ENCODE measurements around the gene PANX1. TPM values are rescaled to one million over a fixed set of nuclear protein-coding genes. Genes with fewer than 3 reads are reported as not detected.

Gene PANX1
- polyA plus RNA-seq, 3 donors: 25.4 to 27.9 (median 27.6) TPM

- no peak for DNase-seq (ENCODE audit: low read depth in 3 of 3, low spot score in 2 of 3)
Measured at GRCh38 chr11:94183251-94183885, 54.7 kb downstream of the PANX1 start.

- no peak for DNase-seq (ENCODE audit: low read depth in 3 of 3, low spot score in 2 of 3)
Measured at GRCh38 chr11:94183886-94184264, 55.2 kb downstream of the PANX1 start.

DNA sequence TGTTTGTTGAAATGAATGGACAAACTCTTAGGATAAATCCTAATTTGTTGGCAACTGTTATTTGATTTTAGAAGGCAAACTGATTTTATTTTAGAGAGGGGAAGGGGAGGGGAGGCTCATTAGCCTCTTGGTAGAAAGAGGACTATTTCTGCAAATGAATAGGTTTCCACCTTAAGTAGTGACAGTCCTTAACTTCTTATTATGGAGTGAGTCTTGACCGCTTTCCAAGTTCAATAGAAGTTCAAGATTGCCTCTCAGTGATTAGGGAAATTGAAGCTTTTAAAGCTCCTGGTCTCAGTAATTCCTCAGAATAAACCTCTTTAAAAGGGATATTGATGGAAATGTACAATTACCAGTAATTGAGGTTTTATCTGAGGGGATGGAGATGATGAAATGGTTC is 55.7 kb downstream of the PANX1 start:
- DNase-seq (ENCODE audit: low read depth in 3 of 3, low spot score in 2 of 3): no peak

GRCh38 chr11:94184846-94185245 is 56.2 kb downstream of the PANX1 start:
- no peak for DNase-seq (ENCODE audit: low read depth in 3 of 3, low spot score in 2 of 3)

GRCh38 chr11:94185416-94186084 is 56.9 kb downstream of the PANX1 start:
- DNase-seq (ENCODE audit: low read depth in 3 of 3, low spot score in 2 of 3): no peak

DNA sequence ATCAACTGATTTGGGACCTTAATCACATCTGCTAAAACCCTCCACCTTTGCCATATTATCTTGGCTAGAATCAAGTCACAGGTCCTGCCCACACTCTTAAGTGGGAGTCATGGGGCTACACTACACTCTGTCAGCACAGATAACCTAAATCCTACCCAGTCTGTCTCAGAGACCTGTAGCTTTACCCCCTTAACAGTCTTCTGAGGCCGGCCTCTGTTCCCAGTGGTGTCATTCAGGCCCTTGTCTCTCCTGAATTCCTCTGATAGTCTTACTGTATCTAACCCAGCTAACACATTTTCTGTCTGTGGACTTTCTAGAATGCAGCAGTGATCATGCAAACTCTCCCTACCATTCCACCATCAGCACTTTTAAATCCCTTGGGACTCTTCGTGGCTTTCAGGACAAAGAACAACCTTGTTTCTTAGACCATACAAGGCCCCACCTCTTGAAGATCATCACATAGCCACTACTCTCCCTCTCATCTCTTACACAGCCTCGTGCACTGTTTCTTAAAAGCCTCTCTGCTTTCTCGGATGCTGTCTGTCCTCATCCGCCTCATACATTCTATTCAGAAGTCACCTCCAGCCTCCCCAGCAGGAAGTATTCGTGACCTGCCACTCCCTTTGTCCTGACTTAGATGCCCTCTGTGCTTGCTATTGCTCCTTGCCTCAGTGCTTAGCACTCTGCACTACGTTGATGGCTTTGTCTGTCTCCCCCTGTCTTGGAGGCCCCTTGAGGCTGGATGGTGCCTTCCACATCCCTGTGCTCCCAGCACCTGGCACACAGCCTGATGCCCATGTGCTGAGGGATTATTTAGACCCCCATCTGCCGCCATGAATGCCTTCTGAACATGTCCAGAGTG is 57.9 kb downstream of the PANX1 start:
- DNase-seq (ENCODE audit: low read depth in 3 of 3, low spot score in 2 of 3): no peak

DNA sequence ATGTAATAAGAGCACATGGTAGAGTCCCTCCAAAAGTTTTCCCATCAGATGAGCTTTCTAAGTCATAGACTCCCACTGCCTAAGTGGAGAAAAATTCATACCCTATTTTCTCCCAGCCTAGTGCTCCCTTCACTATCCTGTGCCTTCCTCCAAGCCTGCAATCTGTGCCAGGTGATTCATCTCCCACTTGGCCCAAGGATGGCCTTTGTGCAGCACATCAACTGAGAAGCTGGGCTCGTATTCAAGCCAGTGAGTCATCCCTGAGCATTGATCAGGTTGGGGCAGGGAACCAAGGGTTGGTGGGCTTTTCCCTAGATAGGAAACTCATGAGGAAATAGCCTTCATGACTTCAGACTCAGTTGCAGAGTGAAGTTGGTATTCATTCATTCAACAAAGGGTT is 64.6 kb downstream of the PANX1 start:
- no peak for DNase-seq (ENCODE audit: low read depth in 3 of 3, low spot score in 2 of 3)

GRCh38 chr11:94194712-94195111 is 66.1 kb downstream of the PANX1 start:
- no peak for DNase-seq (ENCODE audit: low read depth in 3 of 3, low spot score in 2 of 3)

DNA sequence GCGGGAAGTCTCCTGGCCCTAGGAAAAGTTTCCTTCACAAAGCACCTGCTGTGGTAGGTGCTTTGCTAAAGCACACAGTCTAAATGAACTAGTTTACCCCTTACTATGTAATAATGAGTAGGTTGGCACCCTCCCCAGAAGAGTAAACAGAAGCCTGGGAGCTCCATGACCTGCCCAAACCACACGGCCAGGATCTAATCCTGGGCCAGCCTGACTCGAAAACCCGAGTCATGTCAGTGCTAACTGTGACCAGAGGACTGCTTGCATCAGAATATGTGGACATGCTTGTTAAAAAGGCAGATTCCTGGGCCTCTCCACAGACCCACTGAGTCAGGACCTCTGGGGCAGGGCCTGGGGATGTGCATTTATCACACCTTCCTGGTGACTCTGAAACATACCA is 67.7 kb downstream of the PANX1 start:
- DNase-seq (ENCODE audit: low read depth in 3 of 3, low spot score in 2 of 3): no peak

DNA sequence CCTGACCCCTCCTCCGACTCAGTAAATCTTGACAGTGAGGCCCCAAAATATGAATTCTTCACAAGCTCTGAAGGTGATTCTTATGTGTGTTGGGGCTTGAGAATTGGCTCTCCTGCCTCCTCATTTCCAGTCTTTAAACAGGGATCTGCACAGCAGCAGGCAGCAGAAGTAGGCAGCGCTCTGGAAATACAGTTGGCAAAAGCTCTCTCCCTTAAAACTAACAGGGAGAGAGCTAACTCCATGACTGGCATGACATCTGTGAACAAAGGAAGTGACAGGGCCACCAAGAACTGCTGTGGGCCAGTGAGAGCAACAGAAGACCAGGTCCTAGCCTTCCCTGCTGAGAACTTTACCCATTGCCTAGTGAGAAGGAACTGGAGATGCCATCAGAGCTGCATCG is 70.1 kb downstream of the PANX1 start:
- no peak for DNase-seq (ENCODE audit: low read depth in 3 of 3, low spot score in 2 of 3)

DNA sequence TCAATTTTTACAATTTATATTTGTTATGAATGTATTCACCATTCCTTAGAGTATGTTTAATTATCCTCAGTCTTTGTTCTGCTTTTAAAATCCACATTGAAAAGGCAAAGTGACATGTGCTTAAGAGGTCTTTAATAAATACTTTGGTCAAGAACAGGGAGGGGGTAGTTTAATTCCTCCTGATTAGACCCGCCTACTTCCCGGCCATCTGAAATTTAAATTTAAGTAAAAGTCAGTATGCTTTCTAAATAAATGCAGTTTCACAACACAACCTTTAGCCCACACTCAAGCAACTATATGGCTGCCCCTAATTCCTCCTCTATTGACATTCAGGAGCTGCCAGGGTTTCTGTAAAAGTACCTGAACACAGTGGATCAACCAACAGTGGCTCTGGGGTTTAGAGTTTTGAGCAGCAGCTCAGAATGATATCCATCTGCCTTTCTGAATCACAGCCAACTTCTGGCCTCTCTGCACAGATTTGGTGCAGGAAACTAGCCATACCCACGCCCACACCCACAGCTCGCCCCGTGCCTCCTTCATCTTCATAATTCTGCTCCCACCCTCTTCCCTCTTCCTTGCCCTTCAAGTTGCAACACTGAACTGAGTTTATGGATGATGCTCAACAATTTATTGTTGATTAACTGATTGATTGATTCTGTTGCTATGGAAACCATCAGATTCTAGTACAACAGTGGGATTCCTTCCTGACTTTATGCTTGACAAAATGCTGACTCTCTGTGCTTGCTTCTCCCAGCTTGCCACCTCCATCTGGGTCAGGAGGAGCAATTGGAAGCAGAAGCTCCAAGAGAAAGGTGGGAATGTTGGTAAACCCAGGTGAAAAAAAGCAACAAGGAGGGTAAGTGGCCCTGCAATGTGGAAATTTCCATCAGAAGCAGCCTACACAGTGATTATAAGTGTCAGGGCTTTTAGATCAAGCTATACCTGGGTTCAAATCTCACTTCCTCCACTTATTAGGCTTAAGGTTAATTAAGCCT is 70.8 kb downstream of the PANX1 start:
- no peak for DNase-seq (ENCODE audit: low read depth in 3 of 3, low spot score in 2 of 3)

- DNase-seq (ENCODE audit: low read depth in 3 of 3, low spot score in 2 of 3): no peak
Measured at GRCh38 chr11:94201004-94201465, 72.4 kb downstream of the PANX1 start.

GRCh38 chr11:94203070-94203469 is 74.4 kb downstream of the PANX1 start:
- DNase-seq (ENCODE audit: low read depth in 3 of 3, low spot score in 2 of 3): no peak

GRCh38 chr11:94211261-94211830 is 82.7 kb downstream of the PANX1 start:
- peak in 1 of 3 donors; percentile 5 for DNase-seq (ENCODE audit: low read depth in 3 of 3, low spot score in 2 of 3)

- no peak for DNase-seq (ENCODE audit: low read depth in 3 of 3, low spot score in 2 of 3)
Measured at GRCh38 chr11:94212898-94213297, 84.3 kb downstream of the PANX1 start.

DNA sequence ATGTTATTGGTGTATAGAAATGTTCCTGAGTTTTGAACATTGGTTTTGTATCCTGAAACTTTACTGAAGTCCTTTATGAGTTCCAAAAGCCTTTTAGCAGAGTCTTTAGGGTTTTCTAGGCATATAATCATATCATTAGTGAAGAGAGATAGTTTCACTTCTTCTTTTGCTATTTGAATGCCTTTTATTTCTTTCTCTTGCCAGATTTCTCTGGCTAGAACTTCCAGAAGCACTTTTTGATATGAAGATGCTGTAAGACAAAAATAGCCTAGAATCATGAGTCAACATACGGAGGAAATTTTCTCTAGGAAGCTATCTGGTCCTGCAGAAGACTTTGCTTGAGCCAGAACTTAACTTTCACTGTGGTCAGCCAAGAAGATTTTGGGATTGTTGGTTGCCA is 89.1 kb downstream of the PANX1 start:
- DNase-seq (ENCODE audit: low read depth in 3 of 3, low spot score in 2 of 3): no peak

- no peak for DNase-seq (ENCODE audit: low read depth in 3 of 3, low spot score in 2 of 3)
Measured at GRCh38 chr11:94218372-94218771, 89.7 kb downstream of the PANX1 start.

DNA sequence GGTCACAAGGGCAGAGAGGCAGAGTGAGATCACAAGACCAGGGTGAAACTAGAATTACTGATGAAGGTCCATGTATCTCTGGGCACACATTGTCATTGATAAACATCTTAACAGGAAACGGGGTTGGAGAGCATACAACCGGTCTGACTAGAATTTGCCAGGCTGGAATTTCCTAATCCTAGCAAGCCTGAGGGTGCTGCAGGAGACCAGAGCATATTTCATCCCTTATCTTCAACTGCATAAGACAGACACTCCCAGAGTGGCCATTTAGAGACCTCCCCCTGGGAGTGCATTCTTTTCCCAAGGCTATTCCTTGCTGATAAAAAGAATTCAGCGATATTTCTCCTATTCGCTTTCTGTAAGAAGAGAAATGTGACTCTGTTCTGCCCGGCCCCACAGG is 91.1 kb downstream of the PANX1 start:
- no peak for DNase-seq (ENCODE audit: low read depth in 3 of 3, low spot score in 2 of 3)

- DNase-seq (ENCODE audit: low read depth in 3 of 3, low spot score in 2 of 3): no peak
Measured at GRCh38 chr11:94224078-94224477, 95.4 kb downstream of the PANX1 start.
